GM18868 (cell line): ENCODE data around the gene RALGAPA2.
A peak's percentile ranks its signal among the peaks of the same experiment; 100 is the strongest.

Experiments used
- ATAC-seq: cut with Tn5 transposase; IDR thresholded peaks from one replicate; pipeline ENCODE4 v1.9.1; 2021; ENCODE audit warnings: mild to moderate bottlenecking, moderate library complexity; ENCODE audit not compliant: unreplicated experiment

The RALGAPA2 gene

DNA sequence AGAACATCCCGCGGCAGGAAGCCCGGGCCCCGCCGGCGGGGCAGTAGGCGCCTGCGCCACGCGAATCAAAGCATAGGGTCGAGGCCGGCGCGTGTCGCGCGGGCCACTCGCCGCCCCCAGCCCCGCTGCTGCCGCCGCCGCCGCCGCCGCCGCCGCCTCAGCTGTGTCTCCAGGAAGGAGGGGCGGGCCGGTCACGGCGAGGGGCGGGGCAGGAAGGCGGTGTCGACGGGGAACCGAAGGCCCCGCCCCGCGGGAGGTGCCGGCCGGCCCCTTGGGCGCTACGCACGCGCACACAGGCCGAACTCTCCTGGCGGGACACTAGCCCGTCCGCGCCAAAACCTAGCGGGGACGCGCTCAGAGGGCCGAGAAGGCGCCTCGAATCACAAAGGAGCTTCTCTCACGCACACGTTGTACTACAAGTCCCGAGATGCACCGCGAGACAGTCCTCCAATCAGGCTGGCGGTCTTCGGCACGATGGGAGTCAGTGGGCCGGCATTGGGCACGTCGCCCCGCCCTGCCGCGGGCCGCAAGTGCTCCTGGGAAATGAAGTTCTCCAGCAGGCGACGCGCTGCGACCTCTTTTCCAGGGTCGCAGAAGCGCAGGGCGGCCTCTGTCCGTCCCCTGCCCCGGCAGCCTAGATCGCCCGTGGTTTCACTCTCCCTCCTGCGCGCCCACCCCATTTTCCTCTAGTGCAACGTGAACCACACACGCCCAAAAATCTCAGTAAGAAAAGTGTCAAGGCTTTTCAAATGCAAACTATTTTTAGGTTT is at the start of gene RALGAPA2:
Gene RALGAPA2 (minus strand): TSS at position 171 of the 770 bp plus-strand sequence. CDS start 164 bp downstream, at position 7.
- ATAC-seq: peak; percentile 95

DNA sequence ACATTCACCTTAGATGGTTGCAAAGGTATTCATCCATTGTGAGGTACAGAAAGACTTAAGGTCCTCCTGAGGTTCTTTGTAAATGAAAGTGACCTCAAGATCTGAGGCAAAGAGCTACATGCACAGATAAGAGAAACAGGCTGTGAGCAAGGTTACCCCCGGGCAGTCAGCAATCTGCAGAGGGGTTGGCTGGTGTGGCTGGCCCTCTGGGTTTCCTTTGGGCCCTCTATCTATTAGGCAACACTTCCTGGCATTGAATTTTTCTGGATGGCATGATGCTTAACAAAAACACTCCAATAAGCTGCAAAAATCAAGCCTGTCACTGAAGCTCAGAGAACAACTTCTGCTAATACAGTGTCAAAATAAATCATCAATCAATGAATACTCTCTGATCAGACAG is 48.9 kb upstream of the RALGAPA2 start:
- ATAC-seq: no peak

DNA sequence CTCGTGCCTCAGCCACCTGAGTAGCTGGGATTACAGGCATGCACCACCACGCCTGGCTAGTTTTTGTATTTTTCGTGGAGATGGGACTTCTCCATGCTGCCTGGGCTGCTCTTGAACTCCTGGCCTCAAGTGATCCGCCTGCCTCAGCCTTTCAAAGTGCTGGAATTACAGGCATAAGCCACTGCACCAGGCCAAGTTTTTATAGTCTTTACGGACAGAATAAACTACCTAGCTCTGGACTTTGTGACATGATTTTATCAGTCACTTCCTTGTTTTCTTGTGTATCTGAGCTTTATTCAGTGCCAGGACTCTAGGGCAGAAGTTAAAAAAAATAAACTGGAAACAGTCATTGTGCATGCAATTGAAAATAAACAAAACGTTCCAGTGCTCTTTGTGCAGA is 46.7 kb upstream of the RALGAPA2 start:
- no peak for ATAC-seq

DNA sequence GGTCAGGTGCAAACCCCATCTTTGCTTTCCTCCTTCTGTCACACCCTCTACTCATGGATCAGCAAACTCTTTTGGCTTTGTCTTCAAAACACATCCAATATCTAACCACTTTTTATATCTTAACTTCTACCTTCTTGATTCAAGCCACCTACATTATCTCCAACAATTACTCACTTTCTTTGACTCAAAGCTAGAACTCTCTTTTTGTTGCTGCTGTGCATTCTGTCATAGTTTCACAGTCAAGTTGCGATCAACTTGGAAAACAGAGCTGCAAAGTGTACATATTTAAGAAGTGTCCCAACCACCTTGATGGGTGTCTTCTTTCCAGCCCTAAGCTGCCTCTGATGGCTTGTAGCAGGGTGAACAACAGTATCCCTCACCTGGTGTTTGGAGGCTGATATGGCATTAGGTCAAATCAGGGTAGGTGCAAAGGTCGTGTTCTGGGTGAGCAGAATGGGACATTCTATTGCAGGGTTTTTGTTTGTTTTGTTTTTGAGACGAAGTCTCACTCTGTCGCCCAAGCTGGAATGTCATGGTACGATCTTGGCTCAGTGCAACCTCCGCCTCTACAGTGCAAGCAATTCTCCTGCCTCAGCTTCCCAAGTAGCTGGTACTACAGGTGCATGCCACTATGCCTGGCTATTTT is 43.4 kb upstream of the RALGAPA2 start:
- no peak for ATAC-seq

DNA sequence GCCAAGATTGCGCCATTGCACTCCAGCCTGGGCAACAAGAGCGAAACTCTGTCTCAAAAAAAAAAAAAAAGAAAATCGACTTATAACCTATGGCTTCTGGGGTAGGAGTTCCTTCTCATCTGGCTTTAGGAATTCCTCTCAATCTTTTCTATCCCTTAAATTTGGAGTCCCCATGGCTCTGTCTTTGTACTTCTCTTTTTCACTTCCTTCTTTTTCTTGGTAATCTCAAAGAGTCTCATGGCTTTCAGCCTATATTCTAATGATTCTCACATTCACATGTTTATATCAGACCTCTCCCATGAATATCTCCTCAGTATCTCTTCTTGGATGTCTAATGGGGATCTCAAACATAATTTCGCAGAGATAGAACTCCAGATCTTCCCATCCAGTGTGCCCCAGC is 42.8 kb upstream of the RALGAPA2 start:
- ATAC-seq: no peak

DNA sequence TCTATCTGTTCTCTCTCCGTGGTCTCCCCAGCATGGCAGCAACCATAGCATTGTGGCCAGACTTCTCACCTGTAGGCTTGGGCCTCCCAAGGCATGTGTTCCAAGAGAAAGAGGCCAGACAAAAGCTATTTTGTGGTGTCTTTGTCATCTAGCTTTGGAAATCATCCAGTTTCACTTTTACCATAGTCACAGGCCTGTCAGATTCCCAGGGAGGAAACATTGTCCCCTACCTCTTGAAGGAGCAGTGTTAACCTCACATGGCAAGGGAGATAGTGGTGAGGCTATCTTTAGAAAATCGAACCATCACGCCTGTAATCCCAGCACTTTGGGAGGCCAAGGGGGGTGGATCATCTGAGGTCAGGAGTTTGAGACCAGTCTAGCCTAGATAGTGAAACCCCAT is 42.3 kb upstream of the RALGAPA2 start:
- ATAC-seq: no peak

DNA sequence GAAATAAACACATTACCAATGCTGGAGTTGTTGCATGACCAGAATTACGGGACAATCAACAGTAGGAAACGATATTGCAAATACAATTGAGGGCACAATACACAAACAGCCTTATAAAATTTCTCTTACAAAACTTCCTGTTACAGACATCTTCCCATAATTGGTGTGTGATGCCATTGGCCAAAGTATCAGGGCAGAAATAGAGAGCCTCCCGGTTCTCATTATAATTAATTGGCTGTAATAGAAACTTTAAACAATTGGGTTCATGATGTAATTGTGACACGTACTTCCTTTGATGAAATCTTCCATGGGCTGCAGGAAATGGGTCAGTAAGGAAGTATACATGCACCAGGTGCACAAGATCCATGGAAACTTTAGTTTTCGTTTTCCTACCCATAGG is 40.3 kb upstream of the RALGAPA2 start:
- no peak for ATAC-seq

DNA sequence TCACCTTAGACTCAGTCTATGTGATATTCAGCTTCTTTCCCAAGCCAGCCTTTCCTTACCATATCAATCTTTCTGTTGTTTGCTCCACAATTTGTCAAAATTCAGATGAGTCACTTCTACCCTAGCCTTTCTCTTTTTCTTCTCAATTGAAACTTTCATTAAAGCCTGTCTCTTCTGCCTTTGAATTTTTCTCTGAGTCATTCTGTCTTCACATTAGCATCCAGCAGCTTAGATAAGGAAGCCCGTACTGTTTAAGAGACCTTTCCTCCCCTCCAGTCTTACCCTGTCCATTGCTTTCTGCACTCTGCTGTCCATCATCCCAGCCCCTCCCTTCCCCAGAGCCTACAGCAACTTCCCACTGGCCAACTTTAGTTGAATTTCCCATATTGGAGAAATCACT is 34.9 kb upstream of the RALGAPA2 start:
- no peak for ATAC-seq

DNA sequence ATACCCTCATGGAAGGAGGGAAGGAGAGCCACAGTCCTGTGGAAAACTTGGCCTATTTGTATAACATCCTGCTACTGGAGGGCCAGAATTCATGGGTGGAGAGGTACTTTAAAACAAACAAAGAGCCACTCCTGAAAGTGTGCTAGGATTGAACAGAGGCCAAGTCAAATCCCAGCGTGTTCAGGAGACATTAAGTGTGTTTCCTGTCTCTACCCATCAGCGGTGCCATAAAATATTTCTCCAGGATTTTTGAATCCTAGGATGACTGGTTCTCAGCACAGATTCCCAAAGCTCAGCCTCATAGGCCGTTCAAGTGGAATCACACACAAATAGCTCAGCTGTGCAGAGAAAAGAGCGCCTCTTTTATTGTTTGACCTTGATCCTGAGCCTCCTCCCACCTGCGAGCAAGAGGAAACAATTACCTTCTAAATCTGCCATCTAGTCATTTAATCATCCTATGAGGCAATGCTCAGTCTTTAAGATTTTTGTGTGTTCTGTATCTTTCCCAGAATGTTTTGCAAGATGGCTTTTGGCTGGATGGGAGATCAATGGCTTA is 31.8 kb upstream of the RALGAPA2 start:
- no peak for ATAC-seq

DNA sequence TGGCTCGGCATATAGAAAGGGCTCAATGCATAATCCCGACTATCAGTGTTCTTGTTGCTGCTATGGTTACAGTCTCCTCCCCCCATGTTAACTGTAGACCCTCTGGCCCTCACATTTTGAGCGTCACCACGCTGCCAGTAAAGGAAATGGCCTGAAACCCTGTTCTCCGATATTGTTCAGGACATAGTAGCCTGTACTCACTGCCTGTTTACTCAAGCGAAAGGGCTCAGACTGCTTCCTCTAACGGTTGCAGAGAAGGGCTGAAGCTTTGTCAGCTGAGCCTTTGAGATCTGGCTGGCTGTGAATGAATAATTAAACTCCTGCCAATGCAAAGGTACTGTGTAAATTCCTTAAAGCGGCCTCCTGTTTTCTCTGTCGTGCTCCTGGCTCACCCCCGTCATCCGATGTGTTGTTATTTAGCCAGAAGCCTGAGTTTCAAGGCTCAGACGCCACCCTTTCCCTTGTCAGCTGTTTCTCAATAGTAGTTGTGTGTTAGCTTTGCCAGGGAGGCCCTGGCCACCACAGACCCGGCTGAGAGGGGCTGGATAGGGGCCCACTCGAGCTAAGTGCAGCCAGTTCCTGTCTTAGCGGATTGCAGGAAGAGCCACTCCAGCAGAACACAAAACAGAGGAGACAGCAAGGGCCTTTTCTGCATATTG is 31.2 kb upstream of the RALGAPA2 start:
- peak; percentile 95 for ATAC-seq

DNA sequence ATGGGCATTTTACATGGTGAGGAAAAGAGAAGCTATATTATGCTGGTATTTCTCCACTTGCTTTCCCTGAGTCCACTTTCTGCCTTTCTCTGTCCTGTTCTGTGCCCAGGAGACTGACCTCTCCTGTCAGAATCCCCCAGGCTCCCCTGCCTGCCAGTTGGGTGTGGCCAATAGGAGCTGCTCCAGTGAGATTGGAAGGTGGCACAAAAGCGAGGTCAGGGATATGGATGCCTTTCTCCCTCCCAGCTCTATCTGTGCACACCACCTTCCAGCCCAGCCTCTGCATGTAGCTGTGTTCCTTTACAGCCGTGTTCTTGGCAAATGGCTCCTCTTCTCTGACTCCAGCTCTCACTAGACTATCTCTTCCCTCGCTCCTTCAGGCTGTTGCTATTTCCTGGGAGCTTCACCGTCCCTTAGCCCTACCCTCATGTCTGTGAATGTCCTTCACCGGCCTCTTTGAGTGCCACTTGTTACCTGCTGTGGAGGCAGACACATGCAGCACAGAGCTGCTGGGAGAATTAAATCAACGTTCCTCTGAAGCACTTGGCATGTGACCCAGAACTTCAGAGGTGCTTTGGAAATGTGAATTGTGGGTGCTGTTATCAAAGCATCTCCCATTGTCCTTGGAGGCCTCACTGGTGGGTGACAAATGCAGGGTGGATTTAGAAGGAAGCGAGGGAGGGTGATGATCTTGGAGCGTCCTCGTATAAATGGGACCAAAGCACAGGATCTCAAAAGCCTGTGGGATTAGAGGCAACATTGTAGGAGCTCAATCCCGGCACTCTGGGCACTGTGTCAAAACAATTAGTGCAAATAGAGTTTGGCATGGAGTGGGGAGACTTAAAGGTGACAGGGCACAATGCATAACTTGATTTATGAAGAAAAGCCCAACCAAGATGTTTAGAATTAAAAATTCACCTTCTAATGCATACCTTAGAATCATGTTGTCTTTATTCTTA is 28.9 kb upstream of the RALGAPA2 start:
- ATAC-seq: no peak

DNA sequence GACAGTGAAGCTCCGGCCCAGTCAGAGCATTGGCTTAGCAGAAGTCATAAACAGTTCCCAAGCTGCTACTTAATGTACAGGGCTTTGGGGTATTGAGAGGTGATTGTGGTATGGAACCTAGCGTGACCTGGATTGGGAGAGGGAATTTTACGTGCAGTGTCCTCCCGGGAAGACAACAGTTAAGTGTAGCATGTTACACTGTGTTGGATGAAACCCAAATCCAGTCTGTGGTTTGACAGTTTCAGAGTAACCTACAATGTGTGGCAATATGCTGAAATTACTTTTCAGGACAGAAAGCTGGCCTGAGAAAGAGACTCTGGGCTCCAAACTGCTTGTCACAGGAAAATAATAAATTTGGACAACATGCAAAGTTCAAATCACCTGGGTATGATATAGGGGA is 28.1 kb upstream of the RALGAPA2 start:
- ATAC-seq: no peak

DNA sequence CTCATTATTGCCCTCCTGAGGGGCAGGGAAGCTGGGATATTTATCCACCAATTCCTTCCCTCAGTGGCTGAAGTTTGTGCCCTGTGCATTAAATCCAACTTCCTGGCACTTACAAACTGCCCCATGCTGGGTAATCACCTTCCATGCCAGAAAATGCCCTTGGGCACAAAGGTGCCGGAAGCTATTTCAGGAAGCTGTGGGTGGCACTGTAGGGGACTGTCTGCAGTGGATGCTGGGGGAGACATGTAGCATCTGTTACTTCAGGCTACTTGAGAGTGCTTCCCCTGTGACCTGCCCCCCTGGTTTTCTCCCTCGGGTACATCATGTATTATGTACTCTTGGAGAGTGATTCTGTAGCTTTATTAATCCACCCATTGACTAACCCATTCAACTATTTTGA is 24.7 kb upstream of the RALGAPA2 start:
- ATAC-seq: no peak

DNA sequence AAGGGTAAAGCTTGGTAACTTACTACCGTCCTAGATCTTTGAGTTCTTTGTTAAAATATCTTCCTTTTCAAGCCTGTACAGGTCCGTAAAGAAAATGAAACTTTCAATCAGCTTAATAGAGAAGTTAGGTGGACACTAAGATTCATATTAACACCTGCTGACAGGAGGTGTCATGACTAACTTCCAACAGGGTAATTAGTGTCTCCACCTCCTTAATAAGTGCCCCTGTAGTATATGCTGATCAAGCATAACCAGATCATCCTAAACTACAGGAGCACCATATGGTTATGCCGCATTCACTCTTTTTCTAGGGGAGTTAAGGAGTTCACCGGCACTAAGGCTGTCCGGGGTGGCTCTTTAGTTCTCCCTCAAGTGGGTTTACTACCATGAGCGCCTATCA is 23.9 kb upstream of the RALGAPA2 start:
- ATAC-seq: no peak

DNA sequence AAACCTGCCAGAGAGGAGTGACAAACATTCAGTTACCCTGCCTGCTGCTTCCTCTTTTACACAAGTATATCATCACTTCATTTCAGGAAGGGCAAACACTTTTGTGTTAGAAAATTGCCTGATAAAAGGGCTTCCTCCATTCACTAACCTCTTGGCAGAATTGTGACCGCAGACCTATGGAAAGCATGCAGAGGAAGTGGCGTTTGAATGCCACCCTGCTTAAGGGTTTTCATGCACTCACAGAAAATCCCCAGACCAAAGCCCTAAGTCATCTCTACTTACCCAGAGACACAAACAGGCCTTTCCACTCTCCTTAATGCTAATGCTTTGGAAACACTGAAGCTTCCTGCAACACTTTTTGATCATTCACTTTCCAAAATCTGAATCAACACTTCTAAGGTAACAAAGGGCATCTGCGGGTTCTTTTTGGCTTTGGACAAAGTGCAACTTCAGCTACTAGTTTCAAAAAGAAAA is 22.1 kb upstream of the RALGAPA2 start:
- peak; percentile 54 for ATAC-seq

DNA sequence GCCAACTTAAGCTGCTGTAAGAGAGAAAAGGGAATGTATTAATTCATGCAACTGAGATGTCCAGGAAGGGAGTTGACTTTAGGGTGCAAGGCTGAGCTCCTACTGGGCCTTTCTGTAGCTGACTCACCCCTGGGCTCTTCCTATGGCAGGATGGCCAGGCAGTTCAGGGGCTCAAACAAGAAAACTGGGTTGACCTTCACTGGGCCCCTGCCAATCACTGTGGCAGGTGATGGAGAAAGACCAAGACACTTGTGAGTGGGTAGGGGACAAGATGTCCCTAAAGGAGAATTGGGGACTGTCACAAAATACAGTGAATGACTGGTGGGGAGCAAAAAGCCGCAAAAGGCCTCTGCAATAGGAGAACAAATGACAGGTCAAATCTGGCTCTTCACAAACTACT is 21.5 kb upstream of the RALGAPA2 start:
- ATAC-seq: peak; percentile 6

DNA sequence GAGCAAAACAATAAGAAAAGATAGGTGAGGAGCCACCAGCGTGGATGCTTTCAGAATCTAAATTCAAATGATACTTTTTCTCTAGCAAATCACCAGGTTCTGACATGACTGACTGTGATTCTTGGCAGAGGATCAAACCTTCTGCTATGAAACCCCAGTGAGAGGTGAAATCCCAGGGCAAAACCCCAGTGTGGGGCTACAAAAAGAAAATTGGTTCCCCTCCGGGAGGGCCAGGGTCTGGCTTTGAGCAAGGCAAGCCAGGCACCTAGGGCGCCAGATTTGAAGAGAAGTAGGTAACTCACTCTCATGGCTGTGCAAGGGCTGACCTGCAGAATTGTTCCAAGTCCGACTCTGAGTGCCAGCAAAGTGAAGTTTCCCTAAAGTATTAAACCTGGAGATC is 20.2 kb upstream of the RALGAPA2 start:
- ATAC-seq: peak; percentile 54

DNA sequence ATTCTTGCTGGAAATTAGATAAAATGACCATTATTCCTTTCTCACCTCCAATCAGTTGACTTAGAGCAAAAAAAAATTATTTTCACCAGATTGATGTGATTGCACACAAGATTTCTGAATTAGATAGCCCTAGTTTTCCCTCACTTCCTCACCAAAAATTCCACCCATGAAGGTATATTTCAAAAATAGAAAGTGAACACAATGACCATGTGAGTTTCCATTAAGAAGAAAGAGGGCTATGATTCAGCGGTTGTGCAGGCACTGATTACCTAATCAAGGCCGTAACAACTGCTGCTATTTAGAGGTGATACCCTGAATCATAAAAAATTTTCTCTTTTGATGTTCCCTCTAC is 19.5 kb upstream of the RALGAPA2 start:
- ATAC-seq: no peak

DNA sequence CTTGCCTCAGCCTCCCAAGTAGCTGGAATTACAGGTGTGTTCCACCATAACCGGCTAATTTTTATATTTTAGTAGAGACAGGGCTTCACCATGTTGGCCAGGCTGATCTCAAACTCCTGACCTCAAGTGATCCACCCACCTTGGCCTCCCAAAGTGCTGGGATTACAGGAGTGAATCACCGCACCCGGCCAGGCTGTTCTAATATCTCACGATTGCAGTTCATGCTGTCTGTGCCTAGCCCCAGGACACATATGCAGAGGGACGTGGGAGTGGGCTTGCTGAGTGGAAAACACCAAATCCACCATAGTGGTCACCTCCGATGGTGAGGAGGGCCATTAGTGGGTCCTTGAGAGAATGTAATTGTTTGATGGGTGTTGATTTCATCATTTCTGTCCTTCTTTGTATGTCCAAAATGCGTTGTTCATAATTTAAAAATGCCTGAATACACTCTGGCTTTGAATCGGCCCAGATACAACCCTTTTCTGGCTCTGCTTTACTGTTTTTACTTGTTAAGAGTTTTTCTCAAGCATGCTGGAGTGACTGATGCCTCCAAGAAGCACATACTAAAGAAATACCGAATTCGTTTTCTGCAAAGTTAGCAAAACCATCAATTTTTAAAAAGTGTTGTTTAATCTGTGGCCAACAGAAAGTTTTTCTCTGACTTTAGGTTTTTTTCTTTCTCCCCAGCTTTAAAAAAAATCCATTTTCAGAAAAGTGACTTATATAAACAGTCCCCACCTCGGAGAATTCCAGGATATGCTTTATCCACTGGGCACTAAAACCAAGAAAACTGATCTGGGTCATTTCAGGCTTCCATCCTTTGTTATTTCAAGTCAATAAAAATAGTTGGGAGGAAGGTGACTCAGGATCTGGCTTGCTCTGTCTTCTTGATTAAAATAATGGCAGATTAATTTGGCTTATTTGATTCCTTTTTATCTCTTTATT is 18.8 kb upstream of the RALGAPA2 start:
- no peak for ATAC-seq

DNA sequence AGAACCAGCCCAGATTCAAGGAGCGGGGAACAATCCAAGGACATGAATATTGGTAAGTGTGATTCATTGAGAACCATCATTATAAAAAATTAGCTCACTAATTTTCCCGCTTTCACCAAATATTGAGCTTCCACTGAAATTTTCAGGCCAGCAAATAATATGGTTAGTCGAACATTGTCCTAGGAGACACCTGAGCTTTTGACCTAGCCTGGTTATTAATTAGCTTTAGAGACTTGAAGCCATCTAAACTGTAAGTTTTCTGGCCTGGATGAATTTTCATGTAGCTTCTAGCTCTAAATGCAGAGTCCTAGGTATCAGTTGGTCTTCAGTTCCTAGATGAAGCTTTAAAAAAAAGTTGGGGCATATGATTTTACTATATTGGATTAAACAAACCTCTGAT is 17.1 kb upstream of the RALGAPA2 start:
- ATAC-seq: no peak
